NCI-H1417 treated with DMSO at 0.1 percent for 48 hours (cell line): ENCODE measurements around the gene MT1X.
A peak's percentile ranks its signal among the peaks of the same experiment; 100 is the strongest.
"Not testable (repeated sequence)": the region's sequence is repeated elsewhere in the genome, so short reads cannot be mapped to it uniquely, and the experiment has no call there.

Source experiments
- DNase-seq: peaks from one replicate; lab custom pipeline; 2025; lab: John Stamatoyannopoulos, UW

The MT1X gene

DNA sequence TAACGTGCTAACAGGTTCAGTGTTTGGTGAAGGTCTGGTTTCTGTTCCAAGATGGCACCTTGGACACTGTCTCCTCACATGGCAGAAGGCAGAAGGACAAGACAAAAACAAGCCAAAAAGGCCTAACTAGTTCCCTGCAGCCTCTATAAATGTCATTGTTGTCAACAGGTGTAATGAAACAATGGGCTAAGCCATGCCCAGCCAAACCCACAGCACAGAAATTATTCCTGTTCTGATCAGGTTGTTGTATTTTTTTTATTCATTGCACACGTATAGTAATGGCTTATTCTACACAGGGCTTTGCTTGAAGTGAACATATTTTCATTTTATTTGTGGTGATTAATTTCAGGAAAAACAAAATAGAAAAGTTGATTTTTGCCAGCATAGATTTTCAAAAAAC, 31.5 kb downstream of the MT1X start:
- no peak for DNase-seq

DNA sequence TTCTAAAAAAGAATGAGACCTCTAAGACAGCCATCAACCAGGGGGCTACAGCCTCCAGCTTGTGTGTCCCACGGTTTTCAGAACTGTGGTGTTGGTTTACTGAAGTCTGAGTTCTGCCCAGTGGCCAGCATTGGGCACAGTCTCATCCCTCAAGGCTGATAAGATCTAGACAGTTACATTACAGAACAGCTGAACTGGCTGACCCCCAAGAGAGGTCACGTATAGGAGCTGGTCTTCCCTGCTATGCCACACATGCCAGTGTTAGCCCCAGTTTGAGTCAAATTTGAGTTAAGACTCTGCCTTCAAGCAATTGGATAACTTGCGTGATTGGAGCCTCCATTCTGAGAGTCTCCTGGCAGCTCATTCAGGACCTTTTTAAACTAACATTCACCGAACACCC, 32.9 kb downstream of the MT1X start:
- DNase-seq, result no peak

DNA sequence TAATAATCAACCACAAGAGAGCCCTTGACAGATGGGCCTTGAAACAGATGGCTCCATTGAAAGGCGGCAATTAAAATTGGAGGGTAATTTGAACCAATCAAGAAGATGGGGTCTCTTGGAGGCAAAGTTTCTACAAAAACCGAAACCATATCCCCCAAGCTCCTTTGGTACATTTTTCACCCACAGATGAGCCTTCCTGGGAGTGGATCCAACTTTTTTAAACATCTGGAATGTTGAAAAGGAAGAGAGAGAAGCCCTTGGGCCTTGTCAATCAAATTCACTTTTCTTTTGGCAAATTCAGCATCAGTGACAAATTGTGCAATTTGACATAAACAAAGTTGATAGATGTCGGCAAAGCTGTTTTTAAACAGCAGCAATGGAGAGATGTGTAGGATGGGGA, 34.5 kb downstream of the MT1X start:
- no peak for DNase-seq

DNA sequence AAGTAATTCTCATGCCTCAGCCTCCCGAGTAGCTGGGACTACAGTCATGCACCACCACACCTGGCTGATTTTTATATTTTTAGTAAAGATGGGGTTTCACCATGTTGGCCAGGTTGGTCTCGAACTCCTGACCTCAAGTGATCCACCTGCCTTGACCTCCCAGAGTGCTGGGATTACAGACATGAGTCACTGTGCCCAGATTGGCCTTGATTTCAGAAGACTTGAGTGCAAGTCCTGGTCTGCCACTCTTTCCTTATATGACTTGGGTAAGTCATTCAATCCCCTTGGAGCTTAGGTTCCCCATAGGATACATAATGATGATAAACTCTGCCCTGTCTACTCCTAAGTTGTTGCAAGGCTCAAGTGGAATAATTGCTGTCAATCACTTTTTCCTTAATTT, 35.3 kb downstream of the MT1X start:
- not testable (repeated sequence) for DNase-seq

DNA sequence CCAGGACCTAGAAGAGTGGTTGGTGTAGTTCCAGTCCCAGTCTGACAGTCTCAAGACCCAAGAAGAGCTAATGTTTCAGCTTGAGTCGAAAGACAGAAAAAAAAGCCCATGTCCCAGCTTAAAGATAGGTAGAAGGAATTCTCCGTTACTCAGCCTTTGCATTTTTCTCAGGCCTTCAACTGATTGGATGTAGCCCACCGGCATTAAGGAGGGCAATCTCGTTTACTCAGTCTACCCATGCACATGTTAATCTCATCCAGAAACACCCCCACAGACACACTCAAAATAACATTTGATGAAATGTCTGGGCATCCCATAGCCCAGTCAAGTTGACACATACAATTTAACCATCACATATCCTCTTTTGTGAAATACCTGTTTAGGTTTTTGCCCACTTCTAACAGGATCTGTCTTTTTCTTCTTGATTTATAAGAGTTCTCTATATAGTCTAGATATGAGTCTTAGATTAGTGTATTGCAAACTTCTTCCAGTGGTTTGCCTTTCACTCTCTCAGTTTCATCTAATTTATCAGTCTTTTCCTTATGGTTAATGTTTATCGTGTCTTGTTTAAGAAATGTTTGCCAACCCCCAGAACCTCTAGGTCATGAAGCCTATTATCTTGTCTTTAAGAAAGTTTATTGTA, 40.1 kb downstream of the MT1X start:
- DNase-seq, result no peak

DNA sequence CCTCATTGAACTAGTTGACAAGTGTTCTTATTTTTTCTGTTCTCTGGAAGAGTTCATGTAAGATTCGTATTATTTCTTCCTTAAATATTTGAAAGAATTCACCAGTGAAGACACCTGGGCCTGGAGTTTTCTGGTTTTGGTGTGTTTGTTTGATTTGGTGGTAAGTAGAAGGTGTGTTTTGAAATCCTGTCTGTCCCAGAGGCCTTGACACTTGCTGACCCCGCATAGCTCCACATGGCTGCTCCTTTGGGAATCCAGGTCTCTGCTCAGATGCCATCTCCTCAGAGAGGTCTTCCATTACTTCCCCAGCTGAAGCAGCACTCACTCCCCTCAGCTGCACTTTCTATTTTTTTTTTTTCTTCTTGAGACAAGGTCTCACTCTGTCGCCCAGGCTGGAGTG, 41.9 kb downstream of the MT1X start:
- no peak for DNase-seq

DNA sequence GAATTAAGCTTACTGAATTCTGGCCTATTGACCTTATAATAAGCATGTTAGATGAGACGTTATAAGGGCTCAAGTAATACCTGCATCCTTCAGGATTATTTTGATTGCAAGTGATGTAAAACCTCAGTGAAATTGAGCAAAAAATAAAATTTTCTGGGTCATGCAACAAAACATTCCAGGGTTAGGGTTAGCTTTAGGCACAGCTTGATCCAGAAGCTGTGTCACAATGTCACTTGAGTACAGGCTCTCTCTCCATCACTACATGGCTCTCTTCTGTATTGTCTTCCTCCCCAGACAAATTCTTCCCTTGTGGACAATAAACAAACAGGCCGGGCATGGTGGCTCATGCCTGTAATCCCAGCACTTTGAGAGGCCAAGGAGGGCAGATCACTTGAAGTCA, 44.0 kb downstream of the MT1X start:
- DNase-seq, result no peak

DNA sequence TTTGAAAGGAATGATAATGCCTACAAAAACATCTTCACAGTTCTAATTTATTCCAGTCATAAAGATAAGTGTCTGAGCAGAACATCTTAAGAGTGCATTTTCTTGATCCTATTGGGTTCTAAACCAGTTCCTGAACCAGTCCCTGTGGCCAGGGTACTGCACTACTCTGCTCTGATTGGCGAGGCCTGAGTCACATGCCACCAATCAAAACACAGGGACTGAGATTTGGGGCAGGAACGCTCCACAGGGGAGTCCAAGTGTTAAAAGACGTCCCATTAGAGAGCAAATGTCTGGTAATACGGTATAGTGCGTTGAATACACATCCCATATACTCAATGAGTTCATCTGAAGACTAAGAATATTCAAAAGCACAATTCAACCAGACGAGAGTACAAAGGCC, 44.7 kb downstream of the MT1X start:
- DNase-seq, result no peak

DNA sequence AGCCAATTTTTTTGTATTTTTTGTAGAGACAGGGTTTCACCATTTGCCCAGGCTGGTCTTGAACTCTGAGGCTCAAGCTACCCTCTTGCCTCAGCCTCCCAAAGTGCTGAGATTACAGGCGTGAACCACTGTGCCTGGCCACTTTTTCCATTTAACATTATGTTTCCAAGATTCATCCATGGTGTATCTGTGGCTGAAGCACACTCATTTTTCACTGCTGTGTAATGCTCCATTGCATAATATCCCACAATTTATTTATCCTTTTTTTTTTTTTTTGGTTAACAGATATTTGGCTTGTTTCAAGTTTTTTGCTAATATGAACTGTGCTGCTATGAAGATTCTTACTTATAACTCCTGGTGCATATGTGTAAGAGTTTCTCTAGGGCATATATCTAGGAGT, 45.8 kb downstream of the MT1X start:
- no peak for DNase-seq

DNA sequence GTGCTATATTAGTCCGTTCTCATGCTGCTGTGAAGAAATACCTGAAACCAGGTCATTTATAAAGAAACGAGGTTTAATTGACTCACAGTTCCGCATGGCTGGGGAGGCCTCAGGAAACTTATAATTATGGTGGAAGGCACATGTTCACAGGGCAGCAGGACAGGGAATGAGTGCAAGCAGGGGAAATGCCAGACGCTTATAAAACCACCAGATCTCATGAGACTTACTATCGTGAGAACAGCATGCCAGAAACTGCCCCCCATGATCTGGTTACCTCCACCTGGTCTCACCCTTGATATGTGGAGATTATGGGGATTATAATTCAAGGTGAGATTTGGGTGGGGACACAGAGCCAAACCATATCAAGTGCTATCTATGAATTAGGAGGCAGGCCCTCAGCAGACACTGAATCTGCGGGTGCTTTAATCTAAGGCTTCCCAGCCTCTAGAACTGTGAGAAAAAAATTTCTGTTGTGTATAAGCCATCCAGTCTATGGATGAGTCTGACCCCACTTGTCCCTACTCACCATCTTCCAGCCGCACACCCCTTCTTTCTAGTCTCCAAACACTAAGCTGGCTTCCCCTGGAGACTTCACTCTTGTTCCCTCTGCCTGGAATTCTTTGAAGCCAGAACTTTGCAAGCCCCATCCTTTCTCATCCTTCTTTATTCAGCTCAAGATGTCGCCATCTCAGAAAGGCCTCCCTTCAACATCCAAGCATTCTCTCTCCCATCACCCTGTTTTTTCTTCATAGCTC, 46.9 kb downstream of the MT1X start:
- DNase-seq, result no peak

DNA sequence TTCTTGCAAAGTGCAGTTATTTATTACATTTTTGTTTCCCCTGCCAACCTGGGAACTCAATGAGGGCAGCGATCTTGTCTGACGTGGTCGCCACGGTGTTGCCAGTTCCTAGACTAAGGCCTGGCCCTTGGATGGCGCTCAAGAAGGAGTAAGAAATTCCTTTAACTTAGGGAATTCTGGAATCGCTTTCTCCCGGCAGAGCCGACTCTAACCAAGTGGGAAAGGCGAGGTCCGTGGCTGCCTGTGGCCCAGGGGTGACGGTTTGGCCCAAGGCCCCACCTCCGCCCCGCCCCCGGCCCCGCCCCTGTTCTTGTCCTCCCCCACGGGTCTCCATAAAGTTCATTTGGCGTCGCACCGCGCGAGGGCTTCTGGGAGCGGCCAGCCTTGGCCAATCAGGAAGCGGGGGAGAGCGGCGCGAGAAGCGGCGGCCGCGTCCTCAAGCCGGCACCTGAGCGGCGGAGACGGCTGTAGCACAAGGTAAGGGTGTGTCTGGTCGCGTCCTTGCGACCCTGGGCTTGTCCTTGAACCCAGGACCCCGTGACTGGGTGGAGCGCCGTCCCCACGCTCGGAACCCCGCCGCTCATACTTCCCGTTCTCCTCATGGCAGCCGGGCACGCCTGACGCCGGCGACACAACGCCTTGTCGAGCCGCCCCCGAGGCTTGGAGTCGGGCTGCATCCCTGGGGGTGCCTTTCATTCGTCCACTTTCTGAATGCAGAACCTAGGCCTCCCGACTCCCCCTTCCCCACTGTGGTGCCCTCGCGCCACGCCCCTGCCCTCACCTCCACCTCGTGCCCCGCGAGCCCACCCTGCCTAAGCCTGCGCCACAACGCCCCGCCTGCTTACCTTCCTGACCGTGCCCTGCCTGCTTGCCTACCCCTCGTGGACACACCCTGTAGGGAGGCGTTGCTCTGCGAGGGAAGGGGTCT, 47.7 kb downstream of the MT1X start, which contains the start of gene NUP93:
Gene NUP93 (plus strand): TSS at position 395 of the 928 bp plus-strand sequence. CDS start 18,119 bp downstream, outside the sequence.
- peak; percentile 66 for DNase-seq

DNA sequence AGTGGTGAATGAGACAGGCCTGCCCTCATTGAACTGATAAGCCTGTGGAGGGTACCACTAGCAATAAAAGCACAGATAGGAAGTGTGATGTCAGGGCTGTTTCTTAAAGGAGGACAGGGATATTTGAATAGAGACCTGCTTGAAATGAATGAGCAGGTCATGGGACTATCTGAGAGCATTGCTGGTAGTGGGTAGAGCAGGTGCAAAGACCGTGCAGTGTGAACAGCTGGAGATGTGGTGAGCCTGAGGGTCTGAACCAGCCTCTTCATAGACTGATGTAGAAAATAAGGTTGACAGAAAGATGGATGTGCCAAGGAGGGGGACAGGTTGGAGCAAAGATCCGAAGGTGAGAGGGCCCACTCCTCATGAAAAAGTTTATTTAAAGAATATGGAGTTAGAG, 50.1 kb downstream of the MT1X start:
- no peak for DNase-seq

DNA sequence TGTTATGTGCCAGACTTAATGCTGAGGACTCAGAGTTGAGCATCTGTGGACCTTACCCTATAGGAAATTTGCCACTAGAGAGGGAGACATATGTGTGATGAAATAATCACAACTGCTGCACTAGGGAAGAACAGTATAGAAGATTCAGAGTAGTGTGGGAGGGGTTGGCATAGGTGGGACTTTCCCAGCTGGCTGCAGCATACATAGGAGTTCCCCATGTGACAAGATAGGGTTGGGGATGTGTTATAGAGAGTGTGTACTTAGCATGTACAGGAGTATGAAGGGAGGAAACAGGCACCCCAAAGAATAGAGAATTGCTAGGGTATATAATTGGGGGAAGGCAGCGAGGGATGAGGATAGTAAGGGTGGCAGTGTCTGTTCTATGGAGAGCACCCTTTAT, 50.6 kb downstream of the MT1X start:
- DNase-seq, result no peak
